SK-N-SH (cell line): ENCODE results near the gene IWS1. TPM values are rescaled to one million over a fixed set of nuclear protein-coding genes. Genes with fewer than 3 reads are reported as not detected.

Experiments used
- CTCF ChIA-PET: fragments of 300-600, 350-600 bp; formaldehyde crosslinking; extraction: SDS; loops from one replicate; lab custom pipeline; 2021; lab: Yijun Ruan, JAX
- POLR2A ChIA-PET: fragments of 350-600 bp; sonication (Branson Sonifier 250); formaldehyde crosslinking; extraction: SDS; loops from one replicate; lab custom pipeline; 2020; ENCODE audit warnings: antibody characterized with exemption, inconsistent platforms; lab: Yijun Ruan, JAX
- DNase-seq: peaks from one replicate; pipeline ENCODE4 v3.0.0; 2012
- H2AFZ ChIP-seq: fragments of 200-600 bp; sonication (generic); 2 replicates; pipeline ENCODE4 v1.8.1; 2016; ENCODE audit warnings: antibody characterized with exemption, mild to moderate bottlenecking, low read depth
- H3F3A ChIP-seq: fragments of 200-600 bp; sonication (generic); replicated peaks from 2 replicates; pipeline ENCODE3; 2016; ENCODE audit warnings: antibody characterized with exemption, mild to moderate bottlenecking; ENCODE audit not compliant: insufficient read depth
- H3K27ac ChIP-seq, 2 experiments: fragments of 200-500 bp in 1 of 2; fragments of 200-600 bp in 1 of 2; sonication (Bioruptor generic) in 1 of 2; sonication (generic), shearing (Covaris generic) in 1 of 2; 2 replicates each; pipeline versions ENCODE4 v1.5.1 to v1.6.1; 2014 to 2016; ENCODE audit warnings: low read depth in 2 of 2, inconsistent platforms in 1 of 2, low read length in 1 of 2, mild to moderate bottlenecking in 1 of 2, mixed read lengths in 1 of 2
- H3K27me3 ChIP-seq: fragments of 200-600 bp; sonication (generic), shearing (Covaris generic); 2 replicates; pipeline ENCODE4 v1.6.1; 2016; ENCODE audit warnings: mixed run types; ENCODE audit not compliant: insufficient read depth
- H3K36me3 ChIP-seq, 2 experiments: fragments of 200-500 bp in 1 of 2; fragments of 200-600 bp in 1 of 2; sonication (Bioruptor generic) in 1 of 2; sonication (generic) in 1 of 2; replicated peaks in 1 of 2; 2 replicates each; pipeline versions ENCODE3 to v1.5.1; 2014 to 2016; ENCODE audit warnings: low read length in 1 of 2, mild to moderate bottlenecking in 1 of 2; ENCODE audit not compliant: insufficient read depth in 2 of 2, control insufficient read depth in 1 of 2
- H3K4me1 ChIP-seq, 2 experiments: fragments of 200-500 bp in 1 of 2; fragments of 200-600 bp in 1 of 2; sonication (Bioruptor generic) in 1 of 2; sonication (generic), shearing (Covaris generic) in 1 of 2; 2 replicates each; pipeline versions ENCODE4 v1.5.1 to v1.6.1; 2014 to 2016; ENCODE audit warnings: low read depth in 1 of 2, low read length in 1 of 2, mixed run types in 1 of 2; ENCODE audit not compliant: insufficient read depth in 2 of 2, control insufficient read depth in 1 of 2
- H3K4me2 ChIP-seq: fragments of 200-600 bp; sonication (generic), shearing (Covaris generic); 2 replicates; pipeline ENCODE4 v1.6.1; 2017; ENCODE audit warnings: mixed run types
- H3K4me3 ChIP-seq, 2 experiments: fragments of 200-500 bp in 1 of 2; fragments of 200-600 bp in 1 of 2; sonication (Bioruptor generic) in 1 of 2; sonication (generic), shearing (Covaris generic) in 1 of 2; 2 replicates each; pipeline versions ENCODE4 v1.5.1 to v1.8.1; 2014 to 2016; ENCODE audit warnings: low read depth in 2 of 2, inconsistent platforms in 1 of 2, low read length in 1 of 2, mild to moderate bottlenecking in 1 of 2, mixed read lengths in 1 of 2, moderate library complexity in 1 of 2
- H3K79me2 ChIP-seq: fragments of 200-600 bp; sonication (generic); 2 replicates; pipeline ENCODE4 v1.8.1; 2017; ENCODE audit warnings: mild to moderate bottlenecking; ENCODE audit not compliant: insufficient read depth
- H3K9ac ChIP-seq: fragments of 200-600 bp; sonication (generic); 2 replicates; pipeline ENCODE4 v1.6.1; 2017; ENCODE audit warnings: mixed run types
- H3K9me2 ChIP-seq: fragments of 200-600 bp; sonication (generic); 2 replicates; pipeline ENCODE4 v1.6.1; 2017; ENCODE audit warnings: mixed run types
- H3K9me3 ChIP-seq: fragments of 200-600 bp; sonication (generic); 2 replicates; pipeline ENCODE4 v1.6.1; 2017; ENCODE audit warnings: mixed run types, mild to moderate bottlenecking, moderate library complexity
- H4K20me1 ChIP-seq: fragments of 200-600 bp; sonication (generic); 2 replicates; pipeline ENCODE4 v1.6.1; 2017; ENCODE audit warnings: mild to moderate bottlenecking, mixed run types; ENCODE audit not compliant: insufficient read depth
- CHD2 ChIP-seq: fragments of 150-350 bp; IDR thresholded peaks from 2 replicates; pipeline ENCODE4 v1.6.1; 2018; ENCODE audit warnings: low read length; ENCODE audit not compliant: partially characterized antibody
- FOXJ3 ChIP-seq: sonication (generic); formaldehyde crosslinking; IDR thresholded peaks from 2 replicates; pipeline ENCODE4 v1.5.1; 2020; ENCODE audit warnings: mild to moderate bottlenecking, missing genetic modification reagents
- GABPA ChIP-seq: IDR thresholded peaks from 2 replicates; pipeline ENCODE4 v1.4.0; 2012; ENCODE audit warnings: low read depth, mild to moderate bottlenecking
- JUND ChIP-seq: IDR thresholded peaks from 2 replicates; pipeline ENCODE4 v1.4.0; 2012
- MEF2A ChIP-seq: IDR thresholded peaks from 2 replicates; pipeline ENCODE4 v1.4.0; 2012; ENCODE audit warnings: low read depth, borderline replicate concordance
- NFIC ChIP-seq: IDR thresholded peaks from 2 replicates; pipeline ENCODE4 v1.4.0; 2012; ENCODE audit warnings: borderline replicate concordance
- NRF1 ChIP-seq: IDR thresholded peaks from 2 replicates; pipeline ENCODE4 v1.6.1; 2012; ENCODE audit warnings: low read depth, mild to moderate bottlenecking, low read length
- PBX3 ChIP-seq: IDR thresholded peaks from 2 replicates; pipeline ENCODE4; 2012
- RFX5 ChIP-seq: IDR thresholded peaks from 2 replicates; pipeline ENCODE4 v1.6.1; 2012; ENCODE audit warnings: mild to moderate bottlenecking, improper control_type of control experiment, low read length
- RXRA ChIP-seq: IDR thresholded peaks from 2 replicates; pipeline ENCODE4 v1.4.0; 2012; ENCODE audit warnings: low read depth, mild to moderate bottlenecking, borderline replicate concordance
- SIN3A ChIP-seq: IDR thresholded peaks from 2 replicates; pipeline ENCODE4 v1.6.1; 2012; ENCODE audit warnings: low read depth, mild to moderate bottlenecking, low read length, moderate library complexity, borderline replicate concordance
- TCF12 ChIP-seq: IDR thresholded peaks from 2 replicates; pipeline ENCODE4 v1.4.0; 2012
- USF1 ChIP-seq: IDR thresholded peaks from 2 replicates; pipeline ENCODE4 v1.4.0; 2012; ENCODE audit warnings: low read depth, borderline replicate concordance
- USF2 ChIP-seq: fragments of 150-350 bp; IDR thresholded peaks from 2 replicates; pipeline ENCODE4 v1.6.1; 2017; ENCODE audit warnings: antibody characterized with exemption, low read length, low read depth, borderline replicate concordance
- YY1 ChIP-seq: IDR thresholded peaks from 2 replicates; pipeline ENCODE4 v1.4.0; 2012; ENCODE audit warnings: low read depth, mild to moderate bottlenecking
- WGBS: methylation state at CpG from one replicate; pipeline ENCODE4 v1.1.6; 2017; ENCODE audit warnings: low lambda C conversion rate; 5-methylcytosine and 5-hydroxymethylcytosine counted together
- polyA plus RNA-seq, 3 experiments: library from polyadenylated mRNA; depleted of rRNA; stranded (reverse); fragments of >200 nt; gene quantifications; 2 replicates each; pipeline ENCODE4 v1.2.3, GENCODE V29; 2012
- TF ChIP-seq, protein P1 (sequence below): IDR thresholded peaks from 2 replicates; pipeline ENCODE4 v1.6.1; 2012; ENCODE audit warnings: mild to moderate bottlenecking, low read depth, low read length, moderate library complexity
- TF ChIP-seq, protein P2 (sequence below): fragments of 200-600 bp; sonication (generic); IDR thresholded peaks from 2 replicates; pipeline ENCODE4 v1.6.1; 2017; ENCODE audit warnings: antibody characterized with exemption, mild to moderate bottlenecking, moderate library complexity

The IWS1 gene
- polyA plus RNA-seq, 1 of the 3 experiments (the other 2 are of a cell fraction) = 24.6 TPM

- ChIA-PET POLR2A (no interaction called here), CTCF (interaction anchor here (1.4 to 4.9 kb wide), 4 partner anchors 8 to 274 kb away, joined by 4 to 30 read pairs (median 9); no protein-coding TSS in a partner anchor)
- H2AFZ ChIP-seq = no peak overlapping the region
- WGBS = 92% methylated on average over 4 of the region's 4 CpGs
- TF ChIP-seq NRF1 = no peak
- no peak for TF ChIP-seq TCF12
- TF ChIP-seq, protein P1, sequence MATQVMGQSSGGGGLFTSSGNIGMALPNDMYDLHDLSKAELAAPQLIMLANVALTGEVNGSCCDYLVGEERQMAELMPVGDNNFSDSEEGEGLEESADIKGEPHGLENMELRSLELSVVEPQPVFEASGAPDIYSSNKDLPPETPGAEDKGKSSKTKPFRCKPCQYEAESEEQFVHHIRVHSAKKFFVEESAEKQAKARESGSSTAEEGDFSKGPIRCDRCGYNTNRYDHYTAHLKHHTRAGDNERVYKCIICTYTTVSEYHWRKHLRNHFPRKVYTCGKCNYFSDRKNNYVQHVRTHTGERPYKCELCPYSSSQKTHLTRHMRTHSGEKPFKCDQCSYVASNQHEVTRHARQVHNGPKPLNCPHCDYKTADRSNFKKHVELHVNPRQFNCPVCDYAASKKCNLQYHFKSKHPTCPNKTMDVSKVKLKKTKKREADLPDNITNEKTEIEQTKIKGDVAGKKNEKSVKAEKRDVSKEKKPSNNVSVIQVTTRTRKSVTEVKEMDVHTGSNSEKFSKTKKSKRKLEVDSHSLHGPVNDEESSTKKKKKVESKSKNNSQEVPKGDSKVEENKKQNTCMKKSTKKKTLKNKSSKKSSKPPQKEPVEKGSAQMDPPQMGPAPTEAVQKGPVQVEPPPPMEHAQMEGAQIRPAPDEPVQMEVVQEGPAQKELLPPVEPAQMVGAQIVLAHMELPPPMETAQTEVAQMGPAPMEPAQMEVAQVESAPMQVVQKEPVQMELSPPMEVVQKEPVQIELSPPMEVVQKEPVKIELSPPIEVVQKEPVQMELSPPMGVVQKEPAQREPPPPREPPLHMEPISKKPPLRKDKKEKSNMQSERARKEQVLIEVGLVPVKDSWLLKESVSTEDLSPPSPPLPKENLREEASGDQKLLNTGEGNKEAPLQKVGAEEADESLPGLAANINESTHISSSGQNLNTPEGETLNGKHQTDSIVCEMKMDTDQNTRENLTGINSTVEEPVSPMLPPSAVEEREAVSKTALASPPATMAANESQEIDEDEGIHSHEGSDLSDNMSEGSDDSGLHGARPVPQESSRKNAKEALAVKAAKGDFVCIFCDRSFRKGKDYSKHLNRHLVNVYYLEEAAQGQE = no peak
- no peak for TF ChIP-seq YY1
- TF ChIP-seq USF1 = no peak
- TF ChIP-seq RFX5 = no peak
- TF ChIP-seq PBX3 = no peak
- TF ChIP-seq, protein P2, sequence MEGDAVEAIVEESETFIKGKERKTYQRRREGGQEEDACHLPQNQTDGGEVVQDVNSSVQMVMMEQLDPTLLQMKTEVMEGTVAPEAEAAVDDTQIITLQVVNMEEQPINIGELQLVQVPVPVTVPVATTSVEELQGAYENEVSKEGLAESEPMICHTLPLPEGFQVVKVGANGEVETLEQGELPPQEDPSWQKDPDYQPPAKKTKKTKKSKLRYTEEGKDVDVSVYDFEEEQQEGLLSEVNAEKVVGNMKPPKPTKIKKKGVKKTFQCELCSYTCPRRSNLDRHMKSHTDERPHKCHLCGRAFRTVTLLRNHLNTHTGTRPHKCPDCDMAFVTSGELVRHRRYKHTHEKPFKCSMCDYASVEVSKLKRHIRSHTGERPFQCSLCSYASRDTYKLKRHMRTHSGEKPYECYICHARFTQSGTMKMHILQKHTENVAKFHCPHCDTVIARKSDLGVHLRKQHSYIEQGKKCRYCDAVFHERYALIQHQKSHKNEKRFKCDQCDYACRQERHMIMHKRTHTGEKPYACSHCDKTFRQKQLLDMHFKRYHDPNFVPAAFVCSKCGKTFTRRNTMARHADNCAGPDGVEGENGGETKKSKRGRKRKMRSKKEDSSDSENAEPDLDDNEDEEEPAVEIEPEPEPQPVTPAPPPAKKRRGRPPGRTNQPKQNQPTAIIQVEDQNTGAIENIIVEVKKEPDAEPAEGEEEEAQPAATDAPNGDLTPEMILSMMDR = no peak
- no peak for TF ChIP-seq JUND
- no peak for TF ChIP-seq MEF2A
- TF ChIP-seq RXRA = no peak
- TF ChIP-seq USF2 = no peak
- TF ChIP-seq CHD2 = no peak
- no peak for TF ChIP-seq FOXJ3 (CRISPR knock-in tag)
- TF ChIP-seq SIN3A = no peak
- TF ChIP-seq NFIC = no peak
- TF ChIP-seq GABPA = no peak
- DNase-seq = no peak
- no peak overlapping the region for H3K4me2 ChIP-seq
- no peak overlapping the region for H3K4me3 ChIP-seq
- no peaks in the 10 kb centered on the region for H3K9me2 ChIP-seq
- no peaks in the 10 kb centered on the region for H4K20me1 ChIP-seq
- H3K79me2 ChIP-seq = no peaks in the 10 kb centered on the region
- peaks cover 10% of the 10 kb centered on the region; the same call in 1 of the 2 replicates for H3K9me3 ChIP-seq
- no peak overlapping the region for H3K9ac ChIP-seq
- H3K27ac ChIP-seq = no peak overlapping the region
- no peaks in the 10 kb centered on the region for H3K4me1 ChIP-seq
- H3K36me3 ChIP-seq = no peaks in the 10 kb centered on the region
- no peaks in the 10 kb centered on the region for H3K27me3 ChIP-seq
- H3F3A ChIP-seq = no peaks in the 10 kb centered on the region
Observed at GRCh38 chr2:127471286-127471988, 54.9 kb downstream of the IWS1 start.
